ENCODE results near the gene FGD3. TPM values are rescaled to one million over a fixed set of nuclear protein-coding genes. Genes with fewer than 3 reads are reported as not detected.

FGD3 gene
- total RNA-seq, 1 experiment from 2014 or later, result 89.0 TPM

DNA sequence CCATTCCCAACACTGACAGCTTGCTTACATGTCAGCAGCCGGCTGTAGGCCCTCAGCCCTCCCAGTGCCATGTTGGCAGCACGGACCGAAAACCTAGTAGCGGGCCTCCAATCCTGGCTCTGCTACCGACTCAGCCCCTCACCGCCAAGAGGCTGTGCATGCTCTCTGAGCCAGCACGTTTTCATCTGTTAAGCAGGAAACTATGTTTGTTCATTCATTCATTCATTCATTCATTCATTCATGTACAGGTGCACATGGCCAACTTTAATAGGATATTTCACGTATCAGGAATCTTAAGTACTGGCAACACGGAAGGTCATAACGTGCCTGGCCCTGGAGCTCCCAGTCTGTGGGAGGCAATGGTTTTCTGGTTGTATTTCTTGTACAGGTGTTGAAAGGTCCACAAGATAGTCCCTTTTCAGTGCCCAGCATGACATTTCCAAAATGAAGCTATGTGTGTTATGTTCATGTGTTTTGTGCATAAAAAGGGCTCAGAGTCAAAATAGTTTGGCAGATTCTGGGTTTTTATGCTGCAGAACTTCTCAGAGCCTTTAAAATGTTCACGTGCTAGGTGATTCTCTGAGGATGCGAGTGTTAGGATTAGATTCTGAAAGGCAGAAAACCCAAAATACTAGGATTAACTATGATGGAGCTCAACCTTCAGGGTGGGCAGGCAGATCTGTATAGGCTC is 128.9 kb downstream of the FGD3 start:
- ChIA-PET POLR2A (ENCODE audit: unreplicated experiment) (no interaction called here), CTCF (interaction anchor here (0.5 kb wide), 1 partner anchor 292 kb away, joined by 7 read pairs; no protein-coding TSS in a partner anchor)
- no peak overlapping the region for H3K4me3 ChIP-seq
- no peak for DNase-seq
- no peaks in the 10 kb centered on the region for H3K79me2 ChIP-seq (ENCODE audit: low read depth)
- H3K27ac ChIP-seq, result no peak overlapping the region
- no peak overlapping the region for H3K4me2 ChIP-seq
- intact Hi-C loops (cut with micrococcal nuclease; ENCODE audit: unreplicated experiment), result no loop called here
- no TSS peak for BruUV-seq (replicated peaks)
- H3F3A ChIP-seq (ENCODE audit: insufficient read depth, low read depth), result no peaks in the 10 kb centered on the region
- no peaks in the 10 kb centered on the region for H3K4me1 ChIP-seq (replicated peaks; ENCODE audit: insufficient read depth)
- H4K20me1 ChIP-seq (ENCODE audit: insufficient read depth), result no peaks in the 10 kb centered on the region
- no peak overlapping the region for H2AFZ ChIP-seq
- no peaks in the 10 kb centered on the region for H3K36me3 ChIP-seq (ENCODE audit: low read depth)
- no peaks in the 10 kb centered on the region for H3K9me2 ChIP-seq (ENCODE audit: insufficient read depth)
- H3K9me3 ChIP-seq (ENCODE audit: insufficient read depth, low read depth), result no peaks in the 10 kb centered on the region
- no peaks in the 10 kb centered on the region for H3K27me3 ChIP-seq (ENCODE audit: insufficient read depth, low read depth)
- TF ChIP-seq, protein P1, sequence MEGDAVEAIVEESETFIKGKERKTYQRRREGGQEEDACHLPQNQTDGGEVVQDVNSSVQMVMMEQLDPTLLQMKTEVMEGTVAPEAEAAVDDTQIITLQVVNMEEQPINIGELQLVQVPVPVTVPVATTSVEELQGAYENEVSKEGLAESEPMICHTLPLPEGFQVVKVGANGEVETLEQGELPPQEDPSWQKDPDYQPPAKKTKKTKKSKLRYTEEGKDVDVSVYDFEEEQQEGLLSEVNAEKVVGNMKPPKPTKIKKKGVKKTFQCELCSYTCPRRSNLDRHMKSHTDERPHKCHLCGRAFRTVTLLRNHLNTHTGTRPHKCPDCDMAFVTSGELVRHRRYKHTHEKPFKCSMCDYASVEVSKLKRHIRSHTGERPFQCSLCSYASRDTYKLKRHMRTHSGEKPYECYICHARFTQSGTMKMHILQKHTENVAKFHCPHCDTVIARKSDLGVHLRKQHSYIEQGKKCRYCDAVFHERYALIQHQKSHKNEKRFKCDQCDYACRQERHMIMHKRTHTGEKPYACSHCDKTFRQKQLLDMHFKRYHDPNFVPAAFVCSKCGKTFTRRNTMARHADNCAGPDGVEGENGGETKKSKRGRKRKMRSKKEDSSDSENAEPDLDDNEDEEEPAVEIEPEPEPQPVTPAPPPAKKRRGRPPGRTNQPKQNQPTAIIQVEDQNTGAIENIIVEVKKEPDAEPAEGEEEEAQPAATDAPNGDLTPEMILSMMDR (conservative IDR thresholded peaks at IDR 0.05), result no peak
- TF ChIP-seq EZH2 (IDR thresholded peaks at IDR 0.05; ENCODE audit: low read depth), result no peak

DNA sequence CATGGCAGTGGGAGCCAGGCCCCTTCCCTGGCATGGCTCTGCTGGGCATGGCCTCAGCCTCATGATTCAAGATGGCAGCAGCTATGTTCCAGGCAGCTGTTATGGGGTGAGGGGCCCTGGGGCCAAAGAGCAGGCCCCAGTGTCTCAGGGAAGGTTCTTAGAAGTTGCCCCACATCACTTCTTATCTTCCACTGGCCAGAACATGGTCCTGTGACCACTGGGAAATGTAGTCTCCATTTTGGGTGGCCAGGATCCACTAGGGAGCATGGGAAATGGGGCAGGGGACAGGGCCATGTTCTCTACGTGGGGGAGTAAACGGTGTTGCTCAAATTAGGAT is 129.4 kb downstream of the FGD3 start:
- Histone ChIP-seq H3K27ac (no peak overlapping the region), H3K36me3 (ENCODE audit: low read depth) (no peaks in the 10 kb centered on the region), H2AFZ (no peak overlapping the region), H3K9me2 (ENCODE audit: insufficient read depth) (no peaks in the 10 kb centered on the region), H3K4me3 (no peak overlapping the region), H3K27me3 (ENCODE audit: insufficient read depth, low read depth) (no peaks in the 10 kb centered on the region), H3K79me2 (ENCODE audit: low read depth) (no peaks in the 10 kb centered on the region), H3K4me1 (replicated peaks; ENCODE audit: insufficient read depth) (no peaks in the 10 kb centered on the region), H3F3A (ENCODE audit: insufficient read depth, low read depth) (no peaks in the 10 kb centered on the region), H3K9me3 (ENCODE audit: insufficient read depth, low read depth) (no peaks in the 10 kb centered on the region), H3K4me2 (no peak overlapping the region), H4K20me1 (ENCODE audit: insufficient read depth) (no peaks in the 10 kb centered on the region)
- TF ChIP-seq, protein P1 (conservative IDR thresholded peaks at IDR 0.05), result no peak
- no peak for TF ChIP-seq EZH2 (IDR thresholded peaks at IDR 0.05; ENCODE audit: low read depth)
- intact Hi-C loops (cut with micrococcal nuclease; ENCODE audit: unreplicated experiment), result no loop called here
- ChIA-PET POLR2A (ENCODE audit: unreplicated experiment) (no interaction called here), CTCF (interaction anchor here (0.5 kb wide), 1 partner anchor 292 kb away, joined by 7 read pairs; no protein-coding TSS in a partner anchor)
- DNase-seq, result no peak
- BruUV-seq (replicated peaks), result no TSS peak

DNA sequence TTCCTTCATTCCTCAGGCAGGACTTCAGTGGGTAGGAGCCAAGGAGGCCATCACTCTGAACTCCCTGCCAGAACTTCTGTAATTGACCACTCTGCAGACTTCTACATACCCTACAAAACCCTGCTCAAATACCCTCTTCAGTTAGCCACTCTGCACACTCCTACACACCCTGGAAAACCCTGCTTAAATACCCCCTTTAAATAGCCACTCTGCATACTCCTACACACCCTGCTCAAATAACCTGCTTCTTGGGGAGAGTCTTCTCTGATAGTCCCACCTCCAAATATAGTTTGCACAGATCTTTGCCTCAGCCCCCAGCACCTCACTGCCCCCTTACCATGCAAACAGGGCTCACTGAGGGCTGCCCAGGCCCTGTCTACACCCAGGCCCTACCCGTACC is 130.0 kb downstream of the FGD3 start:
- no TSS peak for BruUV-seq (replicated peaks)
- H3K27me3 ChIP-seq (ENCODE audit: insufficient read depth, low read depth), result no peaks in the 10 kb centered on the region
- DNase-seq, result no peak
- intact Hi-C loops (cut with micrococcal nuclease; ENCODE audit: unreplicated experiment), result no loop called here
- H3K79me2 ChIP-seq (ENCODE audit: low read depth), result no peaks in the 10 kb centered on the region
- H3K4me1 ChIP-seq (replicated peaks; ENCODE audit: insufficient read depth), result no peaks in the 10 kb centered on the region
- H3K4me2 ChIP-seq, result no peak overlapping the region
- no peaks in the 10 kb centered on the region for H3F3A ChIP-seq (ENCODE audit: insufficient read depth, low read depth)
- no peak overlapping the region for H3K27ac ChIP-seq
- H3K9me2 ChIP-seq (ENCODE audit: insufficient read depth), result no peaks in the 10 kb centered on the region
- no peaks in the 10 kb centered on the region for H3K36me3 ChIP-seq (ENCODE audit: low read depth)
- POLR2A ChIA-PET (ENCODE audit: unreplicated experiment), result no interaction called here
- TF ChIP-seq, protein P1 (conservative IDR thresholded peaks at IDR 0.05), result no peak
- no peak for TF ChIP-seq EZH2 (IDR thresholded peaks at IDR 0.05; ENCODE audit: low read depth)
- no peak overlapping the region for H2AFZ ChIP-seq
- no peak overlapping the region for H3K4me3 ChIP-seq
- H3K9me3 ChIP-seq (ENCODE audit: insufficient read depth, low read depth), result no peaks in the 10 kb centered on the region
- CTCF ChIA-PET, result no interaction called here
- H4K20me1 ChIP-seq (ENCODE audit: insufficient read depth), result no peaks in the 10 kb centered on the region
